NCI-H2107 treated with DMSO at 0.1 percent for 48 hours (cell line): ENCODE measurements around the gene MAB21L1.

Source experiments
- DNase-seq: peaks from one replicate; lab custom pipeline; 2025; ENCODE audit not compliant: unreplicated experiment; lab: John Stamatoyannopoulos, UW

The MAB21L1 gene

DNA sequence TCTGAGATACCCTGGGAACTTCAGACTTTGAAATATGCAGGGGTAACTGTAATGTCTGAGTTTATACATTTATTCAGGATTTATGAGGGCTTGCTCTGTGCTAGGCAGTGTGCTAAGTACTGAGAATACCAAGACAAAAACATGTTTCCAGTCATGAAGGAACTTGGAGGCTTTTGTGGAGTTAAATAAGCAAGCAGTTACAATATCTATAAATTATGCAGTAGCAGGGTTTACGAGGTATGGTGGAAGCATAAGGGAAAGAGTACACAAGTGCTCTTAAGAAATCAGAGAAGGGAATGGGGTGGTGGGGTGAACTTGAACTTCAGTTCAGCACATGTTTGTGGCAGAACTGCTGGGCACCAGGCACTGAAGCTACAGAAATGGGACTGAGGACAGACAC, 28.0 kb downstream of the MAB21L1 start:
- DNase-seq, result no peak
